ENCODE measurements around the gene PKNOX2.

Gene PKNOX2

DNA sequence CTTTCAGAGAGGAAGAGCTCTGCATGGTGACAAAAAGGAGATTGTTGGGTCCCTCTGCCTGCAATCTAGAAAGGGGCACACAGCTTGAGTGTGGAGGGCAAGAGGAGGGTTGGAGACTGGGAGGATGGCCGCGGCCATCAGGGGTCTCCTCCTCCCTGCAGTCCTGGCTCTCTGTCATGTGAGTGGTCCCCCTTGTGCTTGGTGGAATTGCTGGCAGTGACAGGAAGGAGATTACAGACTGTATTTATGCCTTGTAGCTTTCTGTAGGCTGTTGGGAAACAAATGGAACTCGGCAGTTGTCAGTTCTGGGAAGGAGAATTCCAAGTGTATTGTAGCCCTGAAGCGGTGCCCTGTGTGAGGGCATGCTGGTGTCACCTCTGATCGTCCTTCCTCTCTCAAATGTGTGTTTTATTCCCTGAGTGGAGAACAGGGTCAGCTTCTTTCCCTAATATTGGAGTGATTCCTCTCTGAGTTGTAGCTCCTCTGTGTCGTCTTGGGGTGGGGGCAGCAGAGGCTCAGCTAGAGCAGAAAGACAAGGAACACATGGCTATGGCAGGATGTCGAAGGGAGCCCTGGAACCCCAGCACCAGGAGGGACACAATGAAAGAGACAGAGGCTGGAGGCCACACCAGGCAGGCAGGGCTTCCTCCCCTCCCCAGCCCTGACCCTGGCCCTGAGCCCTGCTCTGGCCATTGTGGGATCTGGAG lies 163.1 kb downstream of the PKNOX2 start:
- H3K4me3 ChIP-seq (ENCODE audit: low read depth, low read length), result no peak overlapping the region
- no peak for DNase-seq (ENCODE audit: low read depth)
- TF ChIP-seq, protein P1, sequence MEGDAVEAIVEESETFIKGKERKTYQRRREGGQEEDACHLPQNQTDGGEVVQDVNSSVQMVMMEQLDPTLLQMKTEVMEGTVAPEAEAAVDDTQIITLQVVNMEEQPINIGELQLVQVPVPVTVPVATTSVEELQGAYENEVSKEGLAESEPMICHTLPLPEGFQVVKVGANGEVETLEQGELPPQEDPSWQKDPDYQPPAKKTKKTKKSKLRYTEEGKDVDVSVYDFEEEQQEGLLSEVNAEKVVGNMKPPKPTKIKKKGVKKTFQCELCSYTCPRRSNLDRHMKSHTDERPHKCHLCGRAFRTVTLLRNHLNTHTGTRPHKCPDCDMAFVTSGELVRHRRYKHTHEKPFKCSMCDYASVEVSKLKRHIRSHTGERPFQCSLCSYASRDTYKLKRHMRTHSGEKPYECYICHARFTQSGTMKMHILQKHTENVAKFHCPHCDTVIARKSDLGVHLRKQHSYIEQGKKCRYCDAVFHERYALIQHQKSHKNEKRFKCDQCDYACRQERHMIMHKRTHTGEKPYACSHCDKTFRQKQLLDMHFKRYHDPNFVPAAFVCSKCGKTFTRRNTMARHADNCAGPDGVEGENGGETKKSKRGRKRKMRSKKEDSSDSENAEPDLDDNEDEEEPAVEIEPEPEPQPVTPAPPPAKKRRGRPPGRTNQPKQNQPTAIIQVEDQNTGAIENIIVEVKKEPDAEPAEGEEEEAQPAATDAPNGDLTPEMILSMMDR (IDR thresholded peaks at IDR 0.05; ENCODE audit: low read depth, low read length, missing control alignments), result no peak

DNA sequence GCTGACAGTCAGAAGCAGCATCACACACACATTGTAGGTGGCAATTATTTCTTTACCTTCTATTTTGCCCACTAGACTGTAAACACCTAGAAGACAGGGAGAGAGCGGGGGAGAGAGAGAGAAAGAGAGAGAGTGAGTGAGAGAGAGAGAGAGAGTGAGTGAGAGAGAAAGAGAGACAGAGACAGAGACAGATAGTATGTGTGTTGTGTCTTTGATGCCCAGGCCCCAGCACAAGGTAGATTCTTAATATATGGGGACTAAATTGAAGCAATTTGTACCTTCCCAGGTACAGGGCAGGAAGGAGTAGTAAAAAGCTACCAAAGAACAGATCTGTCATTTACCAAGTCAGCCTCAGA lies 163.7 kb downstream of the PKNOX2 start:
- H3K4me3 ChIP-seq (ENCODE audit: low read depth, low read length), result no peak overlapping the region
- no peak for DNase-seq (ENCODE audit: low read depth)
- TF ChIP-seq, protein P1 (IDR thresholded peaks at IDR 0.05; ENCODE audit: low read depth, low read length, missing control alignments), result no peak

DNA sequence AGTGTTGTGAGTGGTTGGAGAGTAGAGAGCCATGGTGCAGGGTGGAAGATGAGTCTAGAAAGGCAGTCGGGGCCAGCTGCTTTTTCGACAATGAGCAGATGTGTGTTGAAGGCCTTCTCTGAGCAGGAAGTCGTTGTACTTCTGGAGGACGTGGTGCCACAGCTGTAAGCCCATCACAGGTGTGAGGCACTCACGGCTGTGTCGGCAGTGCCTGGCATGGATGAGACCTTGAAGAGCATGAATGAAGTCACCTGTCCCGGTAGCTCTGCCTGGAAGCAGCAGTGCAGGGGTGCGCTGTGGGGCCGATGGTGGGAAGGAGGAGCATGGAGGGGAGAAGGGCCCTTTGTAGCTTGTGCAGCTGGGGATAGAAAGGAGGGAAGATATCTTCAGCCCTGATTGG lies 165.2 kb downstream of the PKNOX2 start:
- DNase-seq (ENCODE audit: low read depth), result no peak
- H3K4me3 ChIP-seq (ENCODE audit: low read depth, low read length), result no peak overlapping the region
- TF ChIP-seq, protein P1 (IDR thresholded peaks at IDR 0.05; ENCODE audit: low read depth, low read length, missing control alignments), result no peak

DNA sequence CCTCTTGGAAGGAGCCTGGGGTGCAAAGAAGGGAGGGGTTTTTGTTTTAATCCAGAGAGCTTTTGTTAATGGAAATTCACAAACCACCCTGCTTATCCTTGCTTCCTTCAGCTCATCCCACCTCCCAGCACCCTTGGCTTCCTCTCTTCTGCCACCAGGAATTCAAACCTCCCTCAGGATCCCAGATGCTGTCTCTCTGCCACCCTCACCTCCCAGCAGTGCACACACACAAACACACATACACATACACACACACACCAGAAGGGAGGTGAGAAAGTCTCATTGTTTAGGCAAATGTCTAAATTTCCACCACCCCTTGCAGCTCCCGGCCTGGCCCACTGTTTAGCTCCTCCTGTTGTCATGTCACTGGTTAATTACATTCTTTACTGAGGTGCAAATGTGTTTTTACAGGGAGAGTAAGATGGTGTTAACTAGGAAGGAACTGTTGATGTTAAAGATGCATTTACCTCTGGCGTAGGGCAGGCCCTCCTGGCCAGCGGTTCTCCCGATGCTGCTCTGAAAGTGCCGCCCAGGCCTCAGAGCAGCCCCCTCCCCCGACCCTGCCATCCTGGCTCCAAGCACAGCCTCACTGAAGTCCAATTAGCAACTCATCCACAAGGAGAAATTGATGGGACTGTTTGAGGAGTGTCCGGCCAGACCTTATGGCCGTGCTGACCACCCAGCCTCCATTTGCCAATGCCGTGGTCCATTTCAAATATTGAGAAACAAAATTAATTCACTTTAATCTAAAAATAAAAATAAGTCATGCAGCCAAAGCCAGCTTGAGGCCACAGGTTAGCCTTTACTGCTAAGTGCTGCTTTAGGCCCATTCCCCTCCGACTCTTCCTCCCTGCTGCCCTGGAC lies 166.1 kb downstream of the PKNOX2 start:
- DNase-seq (ENCODE audit: low read depth), result no peak
- TF ChIP-seq, protein P1 (IDR thresholded peaks at IDR 0.05; ENCODE audit: low read depth, low read length, missing control alignments), result no peak

DNA sequence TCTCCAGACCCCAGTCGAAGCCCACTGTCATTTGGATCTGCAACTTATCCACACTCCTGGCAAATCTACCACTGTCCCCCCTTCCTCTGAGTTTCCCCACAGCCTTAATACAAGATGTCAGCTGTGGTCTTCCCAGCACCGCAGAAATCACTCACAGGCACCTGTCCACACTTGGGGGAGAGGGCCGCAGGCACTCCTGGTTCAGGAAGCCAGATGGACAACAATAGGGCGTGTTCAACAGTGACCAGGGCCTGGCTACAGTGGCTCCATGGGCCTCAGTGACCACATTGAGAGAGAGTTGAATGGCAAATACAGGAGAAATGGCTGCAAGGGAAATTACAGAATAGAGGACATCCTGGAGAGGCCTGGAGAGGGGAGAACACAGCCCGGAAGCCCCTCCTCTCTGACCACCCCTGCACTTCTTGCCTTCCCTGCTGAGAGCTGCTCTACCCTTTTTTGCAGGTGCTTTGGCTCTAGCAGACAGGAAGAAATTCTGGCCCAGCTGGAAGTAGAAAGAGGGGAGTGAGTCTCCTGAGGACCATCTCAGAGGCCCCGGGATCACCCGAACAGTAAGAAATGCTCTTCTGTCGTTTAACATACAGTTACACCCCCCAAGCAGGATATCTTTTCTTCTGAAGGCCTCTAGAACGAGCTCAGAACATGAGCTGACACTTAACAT lies 166.9 kb downstream of the PKNOX2 start:
- TF ChIP-seq, protein P1 (IDR thresholded peaks at IDR 0.05; ENCODE audit: low read depth, low read length, missing control alignments), result no peak
- no peak overlapping the region for H3K4me3 ChIP-seq (ENCODE audit: low read depth, low read length)
- no peak for DNase-seq (ENCODE audit: low read depth)

More for the DNA sequence above, 166.1 kb downstream of the PKNOX2 start:
- H3K4me3 ChIP-seq (ENCODE audit: low read depth, low read length), result no peak overlapping the region

DNA sequence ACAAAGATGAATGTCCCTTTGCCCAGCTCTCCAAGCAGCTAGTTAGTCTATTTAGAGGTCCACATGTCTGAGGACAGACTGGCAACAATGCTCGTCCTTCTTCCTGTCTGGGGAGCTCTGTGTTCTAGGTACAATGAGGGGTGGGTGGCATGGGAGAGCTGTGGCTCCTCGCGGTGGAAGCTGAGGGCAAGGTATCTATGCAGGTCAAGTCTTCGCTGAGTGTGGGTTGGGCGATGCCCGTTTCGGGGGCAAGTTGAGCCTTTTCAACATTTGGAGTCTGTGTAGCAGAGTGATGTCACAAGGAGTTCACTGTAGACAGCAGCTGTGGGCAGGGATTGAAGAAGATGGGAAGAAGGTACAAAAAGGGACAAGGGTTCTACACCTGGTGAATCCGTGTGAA lies 168.3 kb downstream of the PKNOX2 start:
- TF ChIP-seq, protein P1 (IDR thresholded peaks at IDR 0.05; ENCODE audit: low read depth, low read length, missing control alignments), result no peak
- no peak for DNase-seq (ENCODE audit: low read depth)
- H3K4me3 ChIP-seq (ENCODE audit: low read depth, low read length), result no peak overlapping the region
